OCI-LY1 (cell line): ENCODE measurements around the gene TBC1D4.

Source experiments
- CTCF ChIP-seq: fragments of 200-600 bp; sonication (generic), shearing (Covaris generic); IDR thresholded peaks from 2 replicates; pipeline ENCODE4 v1.5.1; 2017; ENCODE audit warnings: mild to moderate bottlenecking, antibody characterized with exemption, low read length, moderate library complexity, mixed read lengths
- EZH2 ChIP-seq: fragments of 200-600 bp; sonication (generic), shearing (Covaris generic); IDR thresholded peaks from 2 replicates; pipeline ENCODE4 v1.8.0; 2017; ENCODE audit warnings: borderline replicate concordance, mixed run types, mild to moderate bottlenecking, antibody characterized with exemption, low read length, moderate library complexity, mixed read lengths

GRCh38 chr13:75512253-75512652, 30.3 kb upstream of the TBC1D4 start:
- TF ChIP-seq CTCF (no peak), EZH2 (no peak)
